ENCODE data around the gene VPS13C.
"Not testable (repeated sequence)": the region's sequence is repeated elsewhere in the genome, so short reads cannot be mapped to it uniquely, and the experiment has no call there.

Gene VPS13C

DNA sequence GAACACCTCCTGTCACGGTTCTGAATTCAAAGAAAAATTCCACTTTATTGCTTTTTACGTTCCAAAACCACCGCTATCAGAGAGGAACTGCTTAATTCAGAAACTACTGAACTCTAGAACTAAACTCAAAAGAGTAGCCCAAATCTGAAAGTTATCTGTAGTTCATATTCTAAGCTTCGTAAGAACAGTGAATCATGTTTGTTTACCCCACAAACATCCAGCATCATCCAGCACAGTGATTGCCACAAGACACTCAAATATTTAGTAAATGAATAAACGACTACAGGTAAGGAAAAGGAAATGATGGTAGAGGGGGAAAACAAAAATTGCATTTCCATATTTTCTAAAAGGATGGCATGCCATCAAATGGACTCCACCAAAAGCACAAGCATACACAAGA, 32.3 kb downstream of the VPS13C start:
- DNase-seq: no peak

DNA sequence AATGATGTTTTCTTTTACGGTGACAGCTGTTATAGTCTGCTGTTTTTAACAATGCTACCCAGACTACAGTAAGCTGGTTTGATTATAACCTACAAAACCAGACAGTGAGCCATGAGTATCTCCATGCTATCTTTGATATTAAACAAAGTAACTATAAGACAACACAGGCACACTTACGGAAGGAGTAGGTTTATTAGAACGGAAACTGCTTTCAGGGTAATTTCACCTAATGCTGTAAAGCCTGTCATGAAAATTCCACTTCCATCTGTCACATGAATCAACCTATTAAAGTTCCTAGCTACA, 33.0 kb downstream of the VPS13C start:
- no peak for DNase-seq

DNA sequence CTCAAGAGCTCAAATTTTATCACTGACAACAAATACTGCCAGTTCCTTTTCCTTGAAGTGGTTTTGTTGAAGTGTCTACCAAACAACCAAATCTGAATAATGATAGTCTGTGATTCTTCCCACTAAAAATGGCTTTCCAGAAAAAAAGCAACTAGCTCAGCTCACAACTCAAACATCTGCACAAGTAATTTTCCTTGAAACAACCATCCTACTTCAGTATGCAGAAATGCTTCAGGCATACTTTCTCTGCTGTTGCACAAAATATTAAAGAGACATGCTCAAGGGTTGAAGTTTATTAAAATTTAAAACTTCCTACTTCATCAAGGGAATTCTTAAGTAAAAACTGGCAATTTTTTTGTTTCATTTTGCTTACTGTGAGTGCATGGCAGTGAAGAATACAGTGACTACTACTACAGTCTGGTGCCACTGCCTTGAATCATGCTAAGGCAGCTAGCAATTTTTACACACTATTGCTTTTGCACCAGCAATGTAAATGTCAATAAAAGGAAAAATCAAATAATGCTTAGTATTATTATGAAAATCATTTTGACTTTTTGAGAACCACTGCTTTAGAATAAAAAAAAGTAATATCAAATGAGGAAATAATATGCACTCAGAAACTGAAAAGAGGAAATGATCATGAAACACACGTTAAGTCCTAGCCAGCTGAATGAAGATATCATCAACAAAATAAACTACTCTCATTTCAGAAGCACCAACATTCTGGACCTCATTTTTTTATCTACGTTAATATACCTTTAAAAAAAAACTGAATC, 33.6 kb downstream of the VPS13C start:
- DNase-seq: no peak

DNA sequence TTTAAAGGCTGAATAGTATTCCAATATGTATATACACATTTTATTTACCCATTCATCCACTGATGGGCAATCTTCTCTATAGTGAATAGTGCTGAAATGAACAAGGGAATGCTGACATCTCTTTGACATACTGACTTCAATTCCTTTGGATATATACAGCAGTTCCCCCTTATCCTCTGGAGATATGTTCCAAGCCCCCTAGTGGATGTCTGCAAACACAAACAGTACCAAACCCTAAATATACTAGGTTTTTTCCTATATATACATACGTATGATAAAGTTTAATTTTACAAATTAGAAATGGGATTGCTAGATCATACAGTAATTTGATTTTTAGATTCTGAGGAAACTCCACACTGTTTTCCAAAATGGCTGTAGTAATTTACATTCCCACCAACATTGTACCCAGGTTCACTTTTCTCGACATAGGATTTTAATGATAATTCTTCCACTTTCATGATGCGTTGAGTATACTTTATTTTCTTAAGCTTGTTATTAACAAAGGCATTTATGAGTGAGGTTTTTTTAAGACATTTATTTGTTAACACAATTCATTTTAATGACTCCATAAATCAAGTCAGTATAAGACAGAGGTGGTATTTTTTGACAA, 38.2 kb downstream of the VPS13C start:
- no peak for DNase-seq

DNA sequence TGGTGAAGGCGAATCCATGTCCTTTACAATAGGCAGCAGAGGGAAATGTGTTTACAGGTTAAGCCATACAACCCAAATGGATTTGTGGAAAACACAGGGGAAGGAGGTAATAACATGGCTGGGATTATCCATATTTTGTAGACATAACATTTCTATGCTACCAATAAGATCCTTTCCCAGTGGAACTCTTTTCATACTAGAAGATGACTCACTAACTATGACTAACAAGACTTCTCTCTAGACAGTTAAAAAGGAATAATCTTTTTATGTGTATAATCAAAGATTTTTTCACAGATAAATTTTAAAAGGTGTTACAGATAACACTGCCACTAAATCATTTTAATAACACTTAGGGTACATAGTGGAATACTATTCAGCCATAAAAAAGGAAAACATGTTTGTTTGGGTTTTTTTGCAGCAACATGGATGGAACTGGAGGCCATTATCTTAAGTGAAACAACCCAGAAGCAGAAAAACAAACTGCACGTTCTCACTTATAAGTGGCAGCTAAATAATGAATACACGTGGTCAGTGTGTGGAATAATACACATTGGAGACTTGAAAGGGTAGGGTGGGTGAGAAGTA, 39.6 kb downstream of the VPS13C start:
- DNase-seq: no peak

DNA sequence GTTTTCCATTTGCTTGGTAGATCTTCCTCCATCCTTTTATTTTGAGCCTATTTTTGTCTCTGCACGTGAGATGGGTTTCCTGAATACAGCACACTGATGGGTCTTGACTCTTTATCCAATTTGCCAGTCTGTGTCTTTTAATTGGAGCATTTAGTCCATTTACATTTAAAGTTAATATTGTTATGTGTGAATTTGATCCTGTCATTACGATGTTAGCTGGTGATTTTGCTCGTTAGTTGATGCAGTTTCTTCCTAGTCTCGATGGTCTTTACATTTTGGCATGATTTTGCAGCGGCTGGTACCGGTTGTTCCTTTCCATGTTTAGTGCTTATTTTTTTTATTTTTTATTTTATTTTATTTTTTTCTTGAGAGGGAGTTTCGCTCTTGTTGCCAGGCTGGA, 54.9 kb downstream of the VPS13C start:
- not testable (repeated sequence) for DNase-seq

DNA sequence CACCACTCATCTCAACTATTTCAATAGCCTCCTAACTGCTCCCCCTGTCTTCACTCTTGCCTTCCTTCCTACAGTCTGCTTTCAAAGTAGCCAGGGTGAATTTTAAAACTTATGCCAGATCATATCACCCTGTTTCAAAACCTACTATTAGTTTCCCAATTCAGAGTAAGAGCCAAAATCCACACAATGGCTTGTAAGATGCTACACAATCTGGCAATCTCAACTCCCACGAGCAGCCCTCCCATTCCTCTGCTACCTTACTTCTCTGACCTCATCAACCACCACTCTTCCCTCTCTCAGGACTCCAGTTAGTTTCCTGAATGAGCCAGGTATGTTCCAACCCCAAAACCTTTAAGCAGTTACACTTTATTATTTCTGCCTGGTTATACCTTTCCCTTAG, 62.5 kb downstream of the VPS13C start:
- no peak for DNase-seq

DNA sequence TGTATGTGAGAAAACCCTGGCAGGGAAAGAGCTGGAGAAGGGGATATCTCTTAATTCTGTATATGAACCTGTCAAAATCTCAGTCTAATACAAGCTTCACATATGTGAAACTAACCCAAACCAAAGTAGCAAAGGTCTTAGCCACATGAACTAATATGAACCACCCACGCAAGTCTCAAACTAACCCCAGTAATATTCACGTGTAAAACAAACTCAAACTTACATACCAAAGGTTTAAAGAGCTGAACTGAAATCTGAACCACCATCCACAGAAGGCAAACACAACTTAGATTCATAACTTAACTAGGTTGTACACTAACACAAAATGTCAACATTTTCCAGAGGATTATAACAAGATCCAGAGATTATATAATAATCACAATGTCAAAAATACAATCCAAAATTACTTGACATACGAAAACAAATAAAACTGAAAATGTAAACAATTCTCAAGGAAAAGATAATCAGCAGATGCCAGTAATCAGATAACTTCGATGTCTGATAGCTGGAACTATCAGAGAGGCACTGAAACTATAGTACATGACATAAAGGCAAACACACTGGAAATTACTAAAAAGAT, 64.1 kb downstream of the VPS13C start:
- no peak for DNase-seq

DNA sequence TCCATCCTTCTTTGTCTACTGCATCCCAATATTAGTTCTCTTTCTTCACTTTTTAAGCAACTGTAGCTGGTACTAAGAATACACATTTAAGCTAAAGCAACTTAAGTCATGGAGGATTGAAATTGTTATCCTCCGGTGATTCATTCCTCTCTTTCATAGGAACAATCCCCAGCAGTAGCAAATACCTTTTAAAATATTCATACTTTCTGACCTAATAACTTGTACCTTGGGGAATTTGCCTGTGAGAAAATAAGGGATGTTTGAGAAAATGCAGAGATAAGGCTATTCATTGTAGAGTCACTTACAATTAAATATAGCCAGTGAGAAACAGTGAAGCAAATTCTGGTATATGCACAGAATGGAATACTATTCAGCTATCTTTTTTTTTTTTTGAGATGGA, 66.0 kb downstream of the VPS13C start:
- DNase-seq: no peak

DNA sequence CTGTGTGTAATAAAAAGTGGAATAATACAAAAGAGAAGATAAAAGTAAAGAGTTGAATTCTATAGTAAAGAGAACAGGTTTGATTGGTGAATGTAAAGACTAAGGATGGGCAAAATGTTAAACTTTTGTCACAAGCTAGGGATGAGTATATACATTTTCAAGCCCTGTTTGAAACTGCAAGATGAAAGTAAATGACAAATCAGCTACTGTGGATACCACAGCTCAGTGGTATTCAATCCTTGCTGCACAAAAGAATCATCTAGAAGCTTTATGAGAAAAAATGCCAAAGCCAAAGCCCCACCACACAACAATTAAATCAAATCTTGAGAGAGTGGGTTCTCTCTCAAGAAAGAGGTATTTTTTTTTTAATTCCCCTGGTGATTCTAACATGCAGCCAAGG, 67.7 kb downstream of the VPS13C start:
- DNase-seq: no peak

DNA sequence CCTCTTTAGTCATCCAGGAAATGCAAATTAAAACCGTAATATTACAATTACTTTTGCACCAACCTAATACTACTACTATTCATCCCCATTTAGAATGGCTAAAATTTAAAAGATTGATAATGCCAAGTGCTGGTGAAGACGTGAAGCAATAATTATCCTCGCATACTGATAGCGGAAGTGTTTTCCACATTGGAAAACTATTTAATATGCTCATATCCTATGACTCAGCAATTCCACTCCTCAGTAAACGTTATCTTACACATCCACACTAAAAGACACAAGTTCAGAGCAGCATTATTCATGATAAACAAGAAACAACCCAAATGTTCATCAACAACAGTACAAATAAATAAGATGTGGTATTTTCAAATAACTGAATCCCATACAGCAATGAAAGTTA, 70.6 kb downstream of the VPS13C start:
- DNase-seq: no peak

DNA sequence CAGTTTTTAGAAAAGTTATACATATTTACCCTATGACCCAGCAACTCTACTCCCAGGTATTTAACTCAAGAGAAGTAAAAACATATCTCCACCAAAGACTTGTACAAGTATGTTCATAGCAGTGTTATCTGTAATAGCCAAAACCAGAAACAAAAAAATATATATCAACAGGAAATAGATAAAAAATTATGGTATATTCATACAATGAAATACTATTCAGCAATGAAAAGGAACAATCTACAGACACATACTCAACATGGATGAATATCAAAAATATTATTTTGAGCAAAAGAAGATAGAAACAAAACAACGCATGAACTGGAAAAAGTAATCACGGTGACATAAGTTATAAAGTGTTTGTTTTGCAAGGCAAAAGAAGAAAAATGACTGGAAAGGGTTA, 72.4 kb downstream of the VPS13C start:
- no peak for DNase-seq

DNA sequence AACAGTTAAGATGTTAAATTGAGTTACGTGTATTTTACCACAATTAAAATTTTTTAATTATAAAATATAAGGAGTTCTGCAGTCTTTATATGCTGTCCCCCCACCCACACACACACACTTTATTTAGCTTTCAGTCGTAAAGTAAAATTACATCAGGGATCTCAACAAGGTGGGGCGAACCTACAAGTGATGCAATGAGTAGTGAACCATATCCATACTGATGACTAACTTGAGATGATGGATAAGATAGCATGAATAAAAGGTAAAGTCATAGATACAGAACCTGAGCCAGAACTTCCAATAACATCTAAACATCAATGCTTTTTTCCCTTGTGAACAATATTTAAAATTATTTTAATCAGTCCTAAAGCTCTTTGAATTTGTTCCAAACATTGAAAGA, 77.2 kb downstream of the VPS13C start:
- DNase-seq: no peak

DNA sequence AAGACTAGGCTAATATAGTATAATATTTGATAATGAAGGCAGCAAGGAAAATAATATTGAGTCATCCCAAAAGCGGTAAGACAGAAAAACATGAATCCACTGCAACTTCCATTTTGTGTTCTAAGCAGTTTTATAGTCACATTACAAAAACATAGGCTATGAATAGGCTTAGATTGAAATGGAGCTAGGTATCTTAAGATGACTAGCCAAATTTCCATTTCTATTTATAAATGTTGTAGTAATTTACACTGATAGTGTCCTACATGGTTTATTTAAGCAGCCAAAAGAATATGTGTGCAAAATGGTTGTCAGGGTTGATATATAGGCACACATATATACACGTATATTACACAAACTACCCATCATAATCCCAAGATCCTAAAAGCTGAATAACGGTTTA, 82.0 kb downstream of the VPS13C start:
- no peak for DNase-seq

DNA sequence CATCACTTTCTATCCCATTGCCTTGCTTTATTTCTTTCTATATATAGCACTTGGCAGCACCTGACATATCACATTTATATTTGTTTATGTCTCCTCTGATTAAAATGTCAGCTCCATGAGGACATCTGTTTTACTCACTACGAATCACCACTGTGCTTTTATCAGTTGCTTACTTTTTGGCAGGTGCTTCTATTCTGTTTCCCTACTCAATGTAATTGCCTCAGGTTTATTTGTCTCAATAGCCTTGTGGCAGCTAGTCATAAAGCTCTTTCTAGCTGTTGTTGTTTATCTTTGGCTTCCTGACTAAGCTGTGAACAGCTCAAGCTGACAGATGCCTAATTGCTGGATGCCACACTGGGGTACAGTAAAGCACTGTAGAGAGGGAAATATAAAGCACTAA, 85.5 kb downstream of the VPS13C start:
- DNase-seq: no peak

DNA sequence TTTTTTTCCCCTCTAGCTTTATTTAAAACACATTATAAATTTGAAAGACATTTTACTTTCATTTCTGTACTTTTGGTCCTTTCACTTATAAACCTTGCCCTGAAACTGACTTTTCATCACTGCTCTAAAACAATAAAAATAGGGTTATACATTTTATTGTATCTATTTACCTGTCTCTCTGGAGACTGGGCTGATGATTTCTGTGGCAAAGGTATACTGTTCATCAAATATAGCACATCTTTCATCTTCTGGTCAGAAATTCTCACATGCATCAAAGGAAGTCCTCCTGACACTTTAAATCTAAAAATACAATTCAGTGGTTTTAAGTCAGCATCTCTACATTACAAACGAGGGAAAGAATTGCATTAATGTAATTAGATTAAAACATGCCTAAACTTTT, 86.1 kb downstream of the VPS13C start:
- DNase-seq: no peak

DNA sequence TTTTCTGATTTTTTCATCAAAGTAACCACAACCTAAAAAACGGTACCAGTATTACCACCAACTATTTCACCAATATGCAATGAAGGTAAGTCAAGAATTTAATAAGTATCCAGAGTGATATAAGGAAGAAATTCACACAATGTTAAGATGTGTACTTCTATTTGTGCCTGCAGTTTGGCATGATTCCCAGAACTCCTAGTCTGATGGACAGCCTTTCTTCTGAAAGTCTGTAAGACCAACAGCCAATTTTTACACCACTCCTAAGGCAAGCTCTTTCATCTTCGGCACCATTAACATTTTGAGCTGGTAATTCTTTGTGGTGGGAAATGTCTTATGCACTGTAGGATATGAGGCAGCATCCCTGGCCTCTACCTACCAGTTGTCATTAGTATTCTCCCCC, 108.3 kb downstream of the VPS13C start:
- no peak for DNase-seq

DNA sequence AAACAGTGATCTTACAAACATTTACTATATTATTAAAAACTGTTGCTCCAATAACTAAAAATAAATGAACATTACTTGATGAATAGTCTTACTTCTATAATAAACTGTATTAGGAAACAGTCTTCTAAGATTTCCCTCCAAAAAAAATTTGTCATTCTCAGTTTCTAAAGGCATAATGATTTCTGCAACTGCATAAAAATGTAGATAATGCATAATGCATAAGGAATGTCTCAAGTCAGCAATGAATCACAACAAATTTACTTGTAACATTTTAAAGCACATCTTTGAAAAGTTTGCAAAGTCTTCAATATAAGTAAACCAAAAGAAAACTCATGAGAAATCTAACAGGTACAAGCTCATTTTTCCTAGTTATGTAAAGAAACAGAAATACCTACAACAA, 113.5 kb downstream of the VPS13C start:
- no peak for DNase-seq

DNA sequence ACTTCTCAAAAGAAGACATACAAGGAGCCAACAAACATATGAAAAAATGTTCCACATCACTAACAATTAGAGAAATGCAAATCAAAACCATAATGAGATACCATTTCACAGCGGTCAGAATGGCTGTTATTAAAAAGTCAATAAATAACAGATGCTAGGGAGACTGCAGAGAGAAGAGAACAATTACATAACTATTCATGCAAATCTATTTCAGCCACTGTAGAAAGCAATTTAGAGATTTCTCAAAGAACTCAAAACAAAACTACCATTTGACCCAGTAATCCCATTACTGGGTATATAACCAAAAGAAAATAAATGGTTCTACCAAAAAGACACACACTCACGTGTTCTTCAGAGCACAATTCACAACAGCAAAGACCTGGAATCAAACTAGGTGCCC, 116.3 kb downstream of the VPS13C start:
- no peak for DNase-seq

DNA sequence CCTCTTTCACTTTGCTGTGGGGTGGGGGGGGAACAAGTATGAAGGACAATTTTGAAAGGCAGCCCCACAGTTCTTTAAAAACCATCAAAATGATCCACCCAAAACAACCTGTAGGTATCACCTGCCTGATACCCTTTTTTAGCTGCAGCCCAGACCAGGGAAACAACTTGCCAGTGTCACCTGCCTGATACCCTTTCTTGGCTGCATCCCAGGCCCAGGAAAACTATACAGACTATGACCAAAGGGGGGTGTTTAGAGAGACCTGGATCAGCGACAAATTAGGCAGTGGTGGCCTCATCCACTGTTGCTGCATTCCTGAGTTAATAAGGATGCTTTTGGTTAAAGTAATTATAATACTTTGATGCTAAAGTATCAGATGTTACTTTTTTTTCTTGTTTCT, 122.0 kb downstream of the VPS13C start:
- no peak for DNase-seq

DNA sequence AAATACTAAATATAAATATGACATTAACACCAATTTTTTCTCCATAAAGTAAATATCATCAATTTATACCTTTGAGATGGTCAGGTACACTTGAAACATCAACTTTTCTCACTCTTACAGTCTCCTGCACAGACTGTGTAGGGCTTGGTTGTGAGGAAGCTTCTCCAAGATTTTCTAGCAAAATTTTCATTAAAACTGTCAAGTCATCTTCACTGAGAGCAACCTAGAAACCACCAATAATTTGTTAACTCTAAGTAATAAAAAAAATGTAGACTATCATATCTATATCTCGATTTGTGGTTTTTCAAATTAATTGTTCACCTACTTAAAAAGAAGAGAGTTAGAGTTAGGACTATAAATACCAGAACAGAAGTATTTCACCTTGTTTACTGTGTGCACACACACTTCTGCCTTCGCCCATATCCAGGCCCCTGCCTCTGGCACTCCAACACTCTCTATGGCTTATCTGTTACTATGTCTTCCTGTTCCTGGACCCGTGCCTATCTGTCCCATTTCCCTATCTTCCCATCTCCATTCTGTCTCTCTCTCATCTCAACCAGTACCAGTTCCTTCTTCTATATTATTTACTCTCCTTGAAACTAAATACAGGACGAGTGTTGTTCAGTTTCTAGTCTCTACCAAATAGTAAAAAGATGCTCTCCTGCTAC, 123.6 kb downstream of the VPS13C start:
- DNase-seq: no peak

DNA sequence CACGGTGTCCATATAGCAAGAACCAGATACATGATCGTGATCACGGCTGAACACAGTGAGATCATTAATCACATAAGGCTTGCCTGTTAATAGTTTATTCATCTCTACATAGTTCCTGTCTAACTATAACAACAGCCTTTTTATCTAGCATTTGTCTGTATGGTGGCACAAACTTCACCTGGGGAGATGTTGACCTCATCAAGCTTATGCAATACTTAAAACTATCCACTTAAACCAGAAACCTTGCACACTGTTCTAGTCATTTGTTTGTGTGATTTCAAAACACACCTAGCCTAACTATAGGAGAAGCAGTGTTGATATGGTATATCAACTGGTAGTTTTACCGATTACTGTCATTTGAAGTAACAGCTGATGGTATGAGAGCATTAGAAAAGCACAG, 124.8 kb downstream of the VPS13C start:
- no peak for DNase-seq

DNA sequence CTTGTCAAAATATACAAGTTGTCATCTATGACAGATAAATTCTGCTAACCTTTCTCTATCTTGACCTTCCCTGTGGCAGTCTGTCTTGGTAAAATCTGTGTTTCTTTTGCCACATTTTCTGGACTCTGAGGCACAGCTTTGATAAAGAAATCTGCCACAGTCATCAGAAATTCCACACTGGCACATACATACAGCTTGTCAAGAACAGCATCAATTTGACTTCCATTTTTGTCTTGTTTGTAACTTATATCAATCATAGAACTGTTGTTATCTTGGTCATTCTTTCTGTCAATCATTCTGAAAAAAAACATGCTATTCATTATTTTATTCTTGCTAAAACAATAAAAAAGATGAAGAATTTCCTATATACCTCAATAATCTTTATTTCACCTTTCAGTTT, 130.8 kb downstream of the VPS13C start:
- DNase-seq: no peak

DNA sequence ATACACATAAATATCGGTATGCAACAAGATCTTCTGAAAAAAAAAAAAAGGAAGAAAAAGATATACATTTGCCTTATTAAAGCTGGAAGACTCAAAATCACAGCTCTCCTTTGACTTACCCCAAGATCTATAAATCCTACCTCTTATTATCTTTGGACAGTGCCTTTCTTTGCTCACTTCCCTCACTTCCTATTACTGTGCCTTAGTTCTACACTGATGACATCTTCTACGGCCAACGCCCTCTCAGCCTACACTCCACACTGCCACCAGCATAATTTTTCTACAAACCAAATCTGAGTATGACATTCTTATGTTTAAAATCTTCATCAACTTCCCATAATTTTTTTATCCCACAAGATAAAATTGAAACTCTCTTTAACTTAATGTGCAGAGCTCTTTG, 137.1 kb downstream of the VPS13C start:
- no peak for DNase-seq
